Skin of body (tissue), 3 donors: Measurements from ENCODE around the gene TMEM259. TPM values are rescaled to one million over a fixed set of nuclear protein-coding genes. Genes with fewer than 3 reads are reported as not detected.

Experiments used
- DNase-seq: peaks from one replicate; lab custom pipeline; 2025; lab: John Stamatoyannopoulos, UW
- small RNA-seq: library from RNA; depleted of rRNA; stranded (forward); fragments of <200 nt; gene quantifications from one replicate; pipeline ENCODE3, GENCODE V24; 2014; ENCODE audit warnings: low replicate concordance
- total RNA-seq: library from RNA; depleted of rRNA; stranded (reverse); fragments of >200 nt; gene quantifications from one replicate; pipeline ENCODE4 v1.2.3, GENCODE V29; 2014

TMEM259 gene
- total RNA-seq, 1 donor from 2014 or later: 40.6 TPM

GRCh38 chr19:964116-964520 is 56.8 kb downstream of the TMEM259 start:
- no peak for DNase-seq

- no peak for DNase-seq
Measured at GRCh38 chr19:963486-963951, 57.4 kb downstream of the TMEM259 start.

GRCh38 chr19:962683-963400 is 58.1 kb downstream of the TMEM259 start:
- no peak for DNase-seq

GRCh38 chr19:961866-962620 is 58.9 kb downstream of the TMEM259 start:
- DNase-seq: no peak

GRCh38 chr19:960601-960938 is 60.4 kb downstream of the TMEM259 start:
- no peak for DNase-seq

- DNase-seq: no peak
Measured at GRCh38 chr19:960020-960419, 60.9 kb downstream of the TMEM259 start.

Small RNA genes lying within 50 kb of the gene (small RNA-seq; reads per million reads assigned to genes)
- gene RNU6-2: 0.45 reads per million, percentile 56 among the genes with 10 or more reads in this experiment

Other genes with a start within 250 kb of the TMEM259 start
- 106 TPM for gene PTBP1, start 223.7 kb downstream of the TMEM259 start, total RNA-seq
- gene PLPPR3, start 199.2 kb downstream of the TMEM259 start, total RNA-seq: 0.89 TPM
- 12.8 TPM for gene AZU1, start 193.3 kb downstream of the TMEM259 start, total RNA-seq
- gene PRTN3, start 180.1 kb downstream of the TMEM259 start, total RNA-seq: 28.9 TPM
- 24.0 TPM for gene ELANE, start 168.8 kb downstream of the TMEM259 start, total RNA-seq
- gene CFD, start 161.5 kb downstream of the TMEM259 start, total RNA-seq: 79.1 TPM
- gene MED16, start 127.9 kb downstream of the TMEM259 start, total RNA-seq: 16.5 TPM
- gene RNU6-9, start 127.6 kb downstream of the TMEM259 start, total RNA-seq: not detected
- gene R3HDM4, start 107.9 kb downstream of the TMEM259 start, total RNA-seq: 28.7 TPM
- gene KISS1R, start 103.8 kb downstream of the TMEM259 start, total RNA-seq: not detected
- 12.8 TPM for gene ARID3A, start 95.1 kb downstream of the TMEM259 start, total RNA-seq
- gene WDR18, start 36.8 kb downstream of the TMEM259 start, total RNA-seq: 34.1 TPM
- 0.20 TPM for gene GRIN3B, start 20.7 kb downstream of the TMEM259 start, total RNA-seq
- not detected for gene RNU6-2, start 399 bp upstream of the TMEM259 start, total RNA-seq
- gene CNN2, start 5.5 kb upstream of the TMEM259 start, total RNA-seq: 58.2 TPM
- gene ABCA7, start 19.0 kb upstream of the TMEM259 start, total RNA-seq: 4.8 TPM
- gene ARHGAP45, start 46.0 kb upstream of the TMEM259 start, total RNA-seq: 10.7 TPM
- gene POLR2E, start 74.3 kb upstream of the TMEM259 start, total RNA-seq: 47.1 TPM
- gene GPX4, start 82.9 kb upstream of the TMEM259 start, total RNA-seq: 105 TPM
- gene SBNO2, start 153.1 kb upstream of the TMEM259 start, total RNA-seq: 23.1 TPM
- gene STK11, start 184.7 kb upstream of the TMEM259 start, total RNA-seq: 37.3 TPM
- gene CBARP, start 216.9 kb upstream of the TMEM259 start, total RNA-seq: 1.9 TPM
- 22.9 TPM for gene ATP5F1D, start 220.6 kb upstream of the TMEM259 start, total RNA-seq
- gene MIDN, start 227.5 kb upstream of the TMEM259 start, total RNA-seq: 19.7 TPM
- 267 TPM for gene CIRBP, start 248.2 kb upstream of the TMEM259 start, total RNA-seq